ENCODE data around the gene INS. TPM values are rescaled to one million over a fixed set of nuclear protein-coding genes. Genes with fewer than 3 reads are reported as not detected.
A peak's percentile ranks its signal among the peaks of the same experiment; 100 is the strongest.

Gene INS
- polyA plus RNA-seq, 1 experiment: not detected

DNA sequence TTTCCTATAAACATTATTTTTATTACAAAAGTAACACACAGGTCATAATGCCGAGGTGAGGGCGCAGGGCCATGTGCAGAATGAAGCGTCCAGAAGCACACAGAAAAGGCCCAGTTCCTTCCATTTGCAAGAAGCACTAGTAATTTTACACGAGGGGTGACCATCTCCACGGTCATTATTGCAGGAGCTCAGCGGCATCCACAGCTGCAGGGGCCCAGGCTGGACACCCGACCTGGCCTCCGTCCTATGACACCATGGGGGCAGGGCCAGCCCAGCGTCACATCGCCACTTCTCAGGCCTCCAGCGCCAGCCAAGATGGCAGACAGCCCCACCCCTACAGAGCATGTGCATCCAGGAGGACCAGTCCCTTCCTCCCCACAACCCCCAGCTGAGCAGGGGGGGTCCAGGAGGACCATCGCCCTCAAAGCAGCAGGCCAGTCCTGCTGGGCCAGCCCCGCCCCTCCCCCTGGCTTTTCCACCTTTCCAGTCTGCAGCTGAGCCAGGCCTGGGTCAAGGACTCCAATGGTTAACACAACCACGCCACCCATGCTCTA is 25.3 kb downstream of the INS start:
- Histone ChIP-seq H3K4me3 (ENCODE audit: low read depth, low read length) (peak overlapping the region; percentile 58), H3K27me3 (ENCODE audit: control insufficient read depth, insufficient read depth, low read length) (peaks cover 10% of the 10 kb centered on the region), H3K36me3 (ENCODE audit: control insufficient read depth, insufficient read depth, low read length) (peaks cover 13% of the 10 kb centered on the region)
- ChIA-PET POLR2A (no interaction called here), CTCF (interaction anchor here (0.6 to 5.7 kb wide), 5 partner anchors 13 to 257 kb away, joined by 3 to 28 read pairs (median 5); no protein-coding TSS in a partner anchor)
- no peak for DNase-seq (ENCODE audit: low read depth)
- TF ChIP-seq, protein P1, sequence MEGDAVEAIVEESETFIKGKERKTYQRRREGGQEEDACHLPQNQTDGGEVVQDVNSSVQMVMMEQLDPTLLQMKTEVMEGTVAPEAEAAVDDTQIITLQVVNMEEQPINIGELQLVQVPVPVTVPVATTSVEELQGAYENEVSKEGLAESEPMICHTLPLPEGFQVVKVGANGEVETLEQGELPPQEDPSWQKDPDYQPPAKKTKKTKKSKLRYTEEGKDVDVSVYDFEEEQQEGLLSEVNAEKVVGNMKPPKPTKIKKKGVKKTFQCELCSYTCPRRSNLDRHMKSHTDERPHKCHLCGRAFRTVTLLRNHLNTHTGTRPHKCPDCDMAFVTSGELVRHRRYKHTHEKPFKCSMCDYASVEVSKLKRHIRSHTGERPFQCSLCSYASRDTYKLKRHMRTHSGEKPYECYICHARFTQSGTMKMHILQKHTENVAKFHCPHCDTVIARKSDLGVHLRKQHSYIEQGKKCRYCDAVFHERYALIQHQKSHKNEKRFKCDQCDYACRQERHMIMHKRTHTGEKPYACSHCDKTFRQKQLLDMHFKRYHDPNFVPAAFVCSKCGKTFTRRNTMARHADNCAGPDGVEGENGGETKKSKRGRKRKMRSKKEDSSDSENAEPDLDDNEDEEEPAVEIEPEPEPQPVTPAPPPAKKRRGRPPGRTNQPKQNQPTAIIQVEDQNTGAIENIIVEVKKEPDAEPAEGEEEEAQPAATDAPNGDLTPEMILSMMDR (IDR thresholded peaks at IDR 0.05; ENCODE audit: insufficient read depth, low read depth, low read length): no peak

DNA sequence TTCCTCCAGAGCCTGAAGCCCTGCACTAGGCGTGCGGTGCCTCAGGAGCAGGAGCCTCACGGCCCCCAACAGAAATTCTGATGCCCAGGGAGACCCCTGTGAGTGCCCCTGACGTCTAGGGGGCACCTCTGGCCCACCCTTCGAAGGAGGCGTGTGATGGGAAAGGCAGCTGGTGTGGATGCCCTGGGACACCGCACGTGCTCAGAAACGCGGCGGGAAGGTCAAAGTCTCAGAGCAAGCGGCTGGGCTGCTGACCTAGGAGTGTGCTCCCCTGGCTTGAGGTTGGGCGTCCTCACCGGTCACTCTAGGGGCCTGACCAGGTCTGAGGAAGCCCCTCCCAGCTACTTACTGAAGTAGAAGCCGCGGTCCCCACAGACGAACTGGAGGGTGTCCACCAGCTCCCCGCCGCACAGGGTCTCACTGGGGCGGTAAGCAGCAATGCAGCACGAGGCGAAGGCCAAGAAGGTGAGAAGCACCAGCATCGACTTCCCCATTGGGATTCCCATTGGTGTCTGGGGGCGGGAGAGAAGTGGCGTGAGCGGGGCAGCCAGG is 25.9 kb downstream of the INS start:
- TF ChIP-seq, protein P1 (IDR thresholded peaks at IDR 0.05; ENCODE audit: insufficient read depth, low read depth, low read length): no peak
- H3K27me3 ChIP-seq (ENCODE audit: control insufficient read depth, insufficient read depth, low read length): peaks cover 9% of the 10 kb centered on the region
- no peak for DNase-seq (ENCODE audit: low read depth)
- ChIA-PET CTCF (interaction anchor here (5.7 kb wide), 1 partner anchor 16 kb away, joined by 28 read pairs; no protein-coding TSS in a partner anchor), POLR2A (no interaction called here)
- H3K36me3 ChIP-seq (ENCODE audit: control insufficient read depth, insufficient read depth, low read length): peaks cover 13% of the 10 kb centered on the region
- H3K4me3 ChIP-seq (ENCODE audit: low read depth, low read length): no peak overlapping the region

DNA sequence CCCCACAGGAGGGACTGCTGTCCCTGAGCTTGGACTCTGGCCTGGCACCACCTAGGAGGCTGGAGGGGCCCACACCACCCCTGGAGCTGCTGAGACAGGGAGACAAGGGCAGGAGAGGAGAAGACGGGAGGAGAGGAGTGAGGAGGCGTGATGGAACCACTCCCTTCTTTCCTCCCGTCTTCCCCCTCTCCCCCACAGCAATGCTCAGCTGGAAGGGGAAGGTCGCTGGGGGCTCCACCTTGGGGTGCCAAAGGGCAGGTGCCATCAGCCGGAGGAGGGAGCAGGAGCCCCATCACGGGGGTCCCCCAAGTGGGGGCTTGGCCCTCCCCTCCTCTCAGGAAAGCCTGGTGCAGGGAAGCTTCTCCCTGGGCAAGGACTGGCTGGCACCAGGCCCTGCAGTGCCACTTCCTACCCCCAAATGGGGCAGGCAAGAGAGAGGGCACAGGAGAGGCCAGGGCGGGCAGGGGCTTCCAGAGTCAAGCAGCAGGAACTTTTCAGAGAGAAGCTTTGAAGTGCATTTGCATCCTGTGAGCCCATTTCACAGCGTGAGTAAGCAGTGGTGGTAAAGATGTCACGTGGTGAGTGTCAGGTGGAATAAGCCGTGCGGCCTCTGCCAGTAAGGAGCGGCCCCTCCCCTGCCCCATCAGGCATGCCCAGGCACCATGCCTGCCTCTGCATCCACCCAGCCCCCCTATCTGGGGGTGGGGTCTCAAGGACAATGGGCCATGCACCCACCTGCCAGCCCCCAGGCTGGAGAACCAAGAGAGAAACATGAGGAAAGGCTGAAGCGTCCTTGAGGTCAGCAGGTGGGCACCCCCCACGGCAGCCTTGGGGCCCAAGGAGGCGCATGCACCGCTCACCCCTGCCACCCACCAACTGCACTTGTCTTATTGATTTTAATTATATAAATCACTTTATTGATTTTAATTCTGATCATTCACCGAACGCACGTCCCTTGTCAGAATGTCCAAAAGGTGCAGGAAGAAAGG is 26.7 kb downstream of the INS start:
- POLR2A ChIA-PET: no interaction called here
- CTCF ChIA-PET: interaction anchor here (1.1 to 5.7 kb wide), 3 partner anchors 12 to 17 kb away, joined by 3 to 28 read pairs (median 4); no protein-coding TSS in a partner anchor
- Histone ChIP-seq H3K27me3 (ENCODE audit: control insufficient read depth, insufficient read depth, low read length) (peaks cover 7% of the 10 kb centered on the region), H3K36me3 (ENCODE audit: control insufficient read depth, insufficient read depth, low read length) (peaks cover 13% of the 10 kb centered on the region), H3K4me3 (ENCODE audit: low read depth, low read length) (no peak overlapping the region)
- TF ChIP-seq, protein P1 (IDR thresholded peaks at IDR 0.05; ENCODE audit: insufficient read depth, low read depth, low read length): no peak
- no peak for DNase-seq (ENCODE audit: low read depth)

DNA sequence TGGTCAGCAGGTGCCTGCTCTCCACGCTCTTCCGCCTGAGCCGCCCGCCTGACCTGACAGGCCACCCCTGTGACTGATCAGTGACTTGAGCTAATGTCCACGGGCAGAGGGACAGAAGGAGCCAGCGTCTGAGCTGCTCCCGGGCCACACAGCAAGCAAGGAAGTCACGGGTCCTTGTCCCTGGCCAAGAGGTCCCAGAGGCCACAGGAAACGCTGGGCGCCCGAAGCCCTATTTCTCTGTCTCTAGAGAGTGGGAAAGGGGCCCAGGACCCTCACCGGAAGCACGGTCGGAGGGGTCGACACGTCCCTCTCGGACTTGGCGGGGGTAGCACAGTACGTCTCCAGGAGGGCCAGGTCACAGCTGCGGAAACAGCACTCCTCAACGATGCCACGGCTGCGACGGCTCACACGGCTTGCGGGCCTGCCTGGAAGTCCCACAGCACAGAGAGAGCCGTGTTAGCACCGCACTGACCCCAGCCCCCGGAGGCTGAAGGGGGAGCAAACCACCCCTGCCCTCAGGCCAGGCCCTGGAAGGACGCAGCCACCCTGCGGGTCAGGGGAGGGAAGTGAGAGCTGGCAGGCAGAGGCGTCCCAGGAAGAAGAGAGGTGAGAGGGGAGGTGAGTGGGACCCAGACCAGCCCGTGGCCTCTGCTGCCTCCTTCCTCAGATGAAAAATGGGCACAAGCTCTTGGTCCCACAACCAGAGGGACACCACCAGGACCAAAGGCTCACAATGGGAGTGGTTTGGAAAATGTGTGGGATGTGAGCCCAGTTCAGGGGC is 27.6 kb downstream of the INS start:
- Histone ChIP-seq H3K27me3 (ENCODE audit: control insufficient read depth, insufficient read depth, low read length) (peaks cover 7% of the 10 kb centered on the region), H3K36me3 (ENCODE audit: control insufficient read depth, insufficient read depth, low read length) (peaks cover 13% of the 10 kb centered on the region), H3K4me3 (ENCODE audit: low read depth, low read length) (no peak overlapping the region)
- DNase-seq (ENCODE audit: low read depth): no peak
- CTCF ChIA-PET: interaction anchor here (1.1 to 5.7 kb wide), 3 partner anchors 11 to 17 kb away, joined by 3 to 28 read pairs (median 4); no protein-coding TSS in a partner anchor
- POLR2A ChIA-PET: no interaction called here
- TF ChIP-seq, protein P1 (IDR thresholded peaks at IDR 0.05; ENCODE audit: insufficient read depth, low read depth, low read length): no peak
